Esophagus muscularis mucosa (tissue), 4 donors: Measurements from ENCODE around the gene PRDX2. TPM values are rescaled to one million over a fixed set of nuclear protein-coding genes. Genes with fewer than 3 reads are reported as not detected.

ENCODE experiments used
- DNase-seq: peaks from one replicate; pipeline ENCODE4 v3.0.0-alpha.2; 2017; ENCODE audit errors: extremely low spot score
- H3K27ac ChIP-seq, 4 donors: fragments of 200-600 bp; sonication (generic); replicated peaks in 1 of 4; 1 replicate in 3 of 4; 2 replicates in 1 of 4; pipeline ENCODE4 v1.5.1; 2016 to 2019; ENCODE audit warnings: mild to moderate bottlenecking in 1 of 4
- H3K27me3 ChIP-seq, 4 donors: fragments of 200-600 bp; sonication (generic); one replicate each; pipeline versions ENCODE4 v1.5.1 to v1.6.0; 2016 to 2019
- H3K36me3 ChIP-seq, 4 donors: fragments of 200-600 bp; sonication (generic); one replicate each; pipeline ENCODE4 v1.5.1; 2016 to 2019
- H3K4me1 ChIP-seq, 4 donors: fragments of 200-600 bp; sonication (generic); one replicate each; pipeline ENCODE4 v1.5.1; 2016 to 2019
- H3K4me3 ChIP-seq, 4 donors: fragments of 200-600 bp; sonication (generic); 1 replicate in 2 of 4; 2 replicates in 2 of 4; pipeline ENCODE4 v1.5.1; 2016 to 2019; ENCODE audit warnings: mild to moderate bottlenecking in 4 of 4, moderate library complexity in 1 of 4
- H3K9me3 ChIP-seq, 4 donors: fragments of 200-600 bp; sonication (generic); 1 replicate in 3 of 4; 2 replicates in 1 of 4; pipeline ENCODE4 v1.5.1; 2016 to 2019
- EP300 ChIP-seq: sonication (generic); formaldehyde crosslinking; IDR thresholded peaks from one replicate; pipeline ENCODE4 v1.6.1; 2017; ENCODE audit warnings: antibody characterized with exemption
- POLR2A ChIP-seq: fragments of 450-650 bp; IDR thresholded peaks from one replicate; pipeline ENCODE4 v1.6.1; 2017; ENCODE audit warnings: antibody characterized with exemption, moderate library complexity, mild to moderate bottlenecking, low read depth
- POLR2AphosphoS5 ChIP-seq, 2 donors: sonication (generic); formaldehyde crosslinking; IDR thresholded peaks; one replicate each; pipeline ENCODE4 v1.6.1; 2017; ENCODE audit warnings: antibody characterized with exemption in 2 of 2
- WGBS: methylation state at CpG from one replicate; pipeline ENCODE4 v1.1.5; 2018; 5-methylcytosine and 5-hydroxymethylcytosine counted together
- intact Hi-C: fragments of 100-400 bp; cut with DNase I; formaldehyde crosslinking; loops from one replicate; pipeline ENCODE4 v1.15.1; 2023
- total RNA-seq, 4 donors: library from RNA; depleted of rRNA; stranded (reverse); fragments of >200 nt; gene quantifications; one replicate each; pipeline versions ENCODE4 v1.1.0 to v1.2.1, GENCODE V29; 2016
- TF ChIP-seq, protein P1 (sequence below), 3 experiments: fragments of 200-600 bp in 2 of 3; fragments of 450-650 bp in 1 of 3; sonication (generic) in 2 of 3; IDR thresholded peaks; one replicate each; pipeline ENCODE4 v1.5.1; 2017 to 2019; ENCODE audit warnings: antibody characterized with exemption in 3 of 3, mild to moderate bottlenecking in 2 of 3, moderate library complexity in 1 of 3

Gene PRDX2
- total RNA-seq, 4 donors from 2014 or later, result 236 to 275 (median 250) TPM

DNA sequence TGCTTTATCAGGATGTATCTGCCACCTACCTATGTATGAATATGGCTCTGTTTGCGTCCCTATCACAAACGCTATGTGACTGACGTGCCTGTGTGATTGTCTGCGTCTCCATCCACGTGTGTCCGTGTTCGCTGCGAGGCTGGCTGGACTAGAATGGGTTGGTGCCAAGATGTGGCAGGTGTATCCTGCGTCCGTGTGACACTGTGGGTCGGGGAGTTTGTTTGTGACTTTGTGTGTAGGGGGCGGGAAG is 19.5 kb downstream of the PRDX2 start:
- 0% methylated on average over 2 of the region's 12 CpGs for WGBS

DNA sequence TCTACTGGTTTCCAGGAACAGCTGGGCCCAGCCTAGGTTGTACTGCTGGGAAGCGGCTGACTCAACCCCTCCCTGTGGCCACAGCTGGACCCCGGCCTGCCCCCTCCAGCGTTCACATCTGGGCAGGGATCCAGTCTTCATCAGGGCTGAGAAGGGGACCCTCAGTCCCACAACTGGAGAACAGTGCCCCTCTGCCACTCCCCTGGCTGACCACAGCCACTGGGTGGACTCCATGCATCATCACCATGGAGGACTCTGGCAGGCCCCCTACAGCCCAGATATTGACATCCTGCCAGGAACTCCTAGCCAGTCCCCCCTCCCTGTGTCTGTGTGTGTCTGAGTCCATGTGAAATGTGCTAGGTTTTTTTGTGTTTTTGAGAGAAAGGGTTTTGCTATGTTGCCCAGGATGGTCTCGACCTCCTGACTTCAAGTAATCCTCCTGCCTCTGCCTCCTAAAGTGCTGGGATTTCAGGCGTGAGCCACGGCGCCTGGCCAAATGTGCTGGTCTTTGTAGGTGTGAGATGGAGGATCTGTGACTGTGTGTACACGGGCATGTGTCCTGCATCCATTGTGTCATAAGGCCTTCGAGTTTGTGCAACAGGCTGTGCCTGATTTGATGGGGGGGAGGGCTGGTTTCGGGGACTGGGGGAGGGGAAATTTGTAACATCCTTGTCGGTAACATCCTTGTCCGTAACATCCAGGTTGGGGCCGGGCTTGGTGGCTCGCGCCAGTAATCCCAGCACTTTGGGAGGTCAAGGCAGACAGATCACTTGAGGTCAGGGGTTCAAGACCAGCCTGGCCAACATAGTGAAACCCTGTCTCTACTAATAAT is 22.2 kb downstream of the PRDX2 start:
- TF ChIP-seq POLR2A (no peak), EP300 (no peak), POLR2AphosphoS5 (IDR thresholded peaks at IDR 0.05) (peak; percentile 33 to 62)
- TF ChIP-seq, protein P1, sequence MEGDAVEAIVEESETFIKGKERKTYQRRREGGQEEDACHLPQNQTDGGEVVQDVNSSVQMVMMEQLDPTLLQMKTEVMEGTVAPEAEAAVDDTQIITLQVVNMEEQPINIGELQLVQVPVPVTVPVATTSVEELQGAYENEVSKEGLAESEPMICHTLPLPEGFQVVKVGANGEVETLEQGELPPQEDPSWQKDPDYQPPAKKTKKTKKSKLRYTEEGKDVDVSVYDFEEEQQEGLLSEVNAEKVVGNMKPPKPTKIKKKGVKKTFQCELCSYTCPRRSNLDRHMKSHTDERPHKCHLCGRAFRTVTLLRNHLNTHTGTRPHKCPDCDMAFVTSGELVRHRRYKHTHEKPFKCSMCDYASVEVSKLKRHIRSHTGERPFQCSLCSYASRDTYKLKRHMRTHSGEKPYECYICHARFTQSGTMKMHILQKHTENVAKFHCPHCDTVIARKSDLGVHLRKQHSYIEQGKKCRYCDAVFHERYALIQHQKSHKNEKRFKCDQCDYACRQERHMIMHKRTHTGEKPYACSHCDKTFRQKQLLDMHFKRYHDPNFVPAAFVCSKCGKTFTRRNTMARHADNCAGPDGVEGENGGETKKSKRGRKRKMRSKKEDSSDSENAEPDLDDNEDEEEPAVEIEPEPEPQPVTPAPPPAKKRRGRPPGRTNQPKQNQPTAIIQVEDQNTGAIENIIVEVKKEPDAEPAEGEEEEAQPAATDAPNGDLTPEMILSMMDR (IDR thresholded peaks at IDR 0.05), result no peak
- no peaks in the 10 kb centered on the region for H3K9me3 ChIP-seq
- intact Hi-C loops, result no loop called here
- H3K27me3 ChIP-seq, result no peaks in the 10 kb centered on the region
- H3K36me3 ChIP-seq, result peaks cover 0 to 1% (median 0%) of the 10 kb centered on the region in 4 donors
- peak overlapping the region; percentile 94 to 96 (median 95) for H3K27ac ChIP-seq
- DNase-seq, result no peak
- H3K4me3 ChIP-seq, result peak overlapping the region; percentile 61 to 77 (median 68)
- peaks cover 56 to 80% (median 68%) of the 10 kb centered on the region in 4 donors for H3K4me1 ChIP-seq
- WGBS, result 58% methylated on average over 6 of the region's 15 CpGs

More for the DNA sequence above, 19.5 kb downstream of the PRDX2 start:
- intact Hi-C loops, result no loop called here
- Histone ChIP-seq H3K9me3 (no peaks in the 10 kb centered on the region), H3K4me1 (peaks cover 58 to 89% (median 76%) of the 10 kb centered on the region in 4 donors), H3K27me3 (no peaks in the 10 kb centered on the region), H3K27ac (peak overlapping the region; percentile 97 to 99 (median 99)), H3K36me3 (no peaks in the 10 kb centered on the region), H3K4me3 (peak overlapping the region; percentile 55 to 64 (median 63))
- no peak for DNase-seq
- TF ChIP-seq, protein P1 (IDR thresholded peaks at IDR 0.05), result no peak
- no peak for TF ChIP-seq POLR2AphosphoS5 (IDR thresholded peaks at IDR 0.05)
- no peak for TF ChIP-seq POLR2A
- TF ChIP-seq EP300, result no peak

DNA sequence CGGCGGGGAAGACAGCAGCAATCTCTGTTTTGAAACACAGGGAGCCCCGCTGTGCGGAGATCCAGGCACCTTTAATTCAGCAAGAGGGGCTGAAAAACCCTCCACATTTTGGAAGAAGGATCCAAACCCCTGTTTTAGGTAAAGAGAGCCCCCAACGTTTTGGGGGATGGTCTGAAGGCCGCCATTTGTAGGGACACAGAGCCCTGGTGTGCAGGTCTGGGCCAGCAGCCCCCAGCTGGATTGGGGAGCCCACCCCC is 22.8 kb downstream of the PRDX2 start:
- Histone ChIP-seq H3K9me3 (no peaks in the 10 kb centered on the region), H3K27ac (peak overlapping the region; percentile 94 to 96 (median 95)), H3K4me1 (peaks cover 56 to 75% (median 62%) of the 10 kb centered on the region in 4 donors), H3K36me3 (peaks cover 0 to 5% (median 0%) of the 10 kb centered on the region in 4 donors), H3K27me3 (no peaks in the 10 kb centered on the region), H3K4me3 (peak overlapping the region; percentile 61 to 77 (median 68))
- DNase-seq, result no peak
- 32% methylated on average over 4 of the region's 6 CpGs for WGBS
- TF ChIP-seq EP300 (no peak), POLR2A (no peak), POLR2AphosphoS5 (IDR thresholded peaks at IDR 0.05) (no peak)
- TF ChIP-seq, protein P1 (IDR thresholded peaks at IDR 0.05), result no peak
- intact Hi-C loops, result no loop called here

DNA sequence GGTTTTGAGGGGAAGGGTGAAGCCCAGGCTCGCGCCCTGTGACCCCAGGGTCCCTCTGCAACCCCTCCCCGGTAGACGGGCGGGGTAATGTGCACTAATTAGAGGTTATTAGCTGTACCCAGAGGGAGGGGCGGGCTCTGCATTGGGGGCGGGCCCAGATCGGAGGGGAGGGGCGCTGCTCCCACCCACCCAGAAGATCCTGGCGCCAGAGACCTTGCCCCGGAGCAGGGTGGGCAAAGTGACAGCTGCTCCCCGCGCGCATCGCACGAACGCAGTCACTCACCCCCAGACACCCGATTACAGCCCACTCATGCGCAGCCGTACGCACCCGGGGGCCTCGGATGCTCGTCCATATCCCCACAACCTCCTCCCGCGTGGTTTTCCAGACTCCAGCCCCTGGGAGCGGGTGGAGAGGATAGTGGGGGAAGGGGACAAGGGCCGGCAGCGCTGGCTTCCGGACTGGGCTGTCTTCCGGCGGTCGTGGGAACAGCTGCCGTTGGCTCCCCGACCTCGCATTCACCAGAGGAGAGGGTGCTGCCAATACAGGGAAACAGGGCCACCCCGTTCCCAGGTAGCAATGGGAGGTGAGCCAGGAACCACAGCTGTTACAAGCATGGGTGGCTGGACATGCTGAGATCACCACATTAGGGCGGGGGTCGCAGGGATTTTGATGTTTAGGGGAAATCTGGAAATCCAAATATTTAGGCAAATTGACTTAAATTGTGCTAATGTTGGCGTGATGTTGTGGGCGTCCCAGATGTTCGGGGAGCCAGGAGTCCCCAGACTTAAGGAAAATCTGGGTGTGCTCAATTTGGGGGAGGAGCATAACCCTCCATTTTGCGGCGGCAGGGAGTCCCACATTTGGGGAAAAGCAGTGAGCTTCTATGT is 23.3 kb downstream of the PRDX2 start:
- Histone ChIP-seq H3K27me3 (no peaks in the 10 kb centered on the region), H3K27ac (peak overlapping the region; percentile 94 to 96 (median 95)), H3K4me1 (peaks cover 53 to 69% (median 58%) of the 10 kb centered on the region in 4 donors), H3K4me3 (peak overlapping the region; percentile 61 to 77 (median 68)), H3K36me3 (peaks cover 0 to 5% (median 0%) of the 10 kb centered on the region in 4 donors), H3K9me3 (no peaks in the 10 kb centered on the region)
- TF ChIP-seq, protein P1 (IDR thresholded peaks at IDR 0.05), result no peak
- peak; percentile 55 to 74 for TF ChIP-seq POLR2AphosphoS5 (IDR thresholded peaks at IDR 0.05)
- TF ChIP-seq POLR2A, result no peak
- no peak for TF ChIP-seq EP300
- no peak for DNase-seq
- 6% methylated on average over 22 of the region's 44 CpGs for WGBS
- intact Hi-C loops, result no loop called here
